Endothelial cell of umbilical vein (primary cell): ENCODE data around the gene ARHGDIB.

Experiments used
- CTCF ChIP-seq, 2 donors: IDR thresholded peaks; 1 replicate in 1 of 2; 2 replicates in 1 of 2; pipeline ENCODE4 v1.5.1; 2011; ENCODE audit warnings: low read length in 2 of 2, mild to moderate bottlenecking in 2 of 2, moderate library complexity in 2 of 2, control low read depth in 1 of 2, inconsistent platforms in 1 of 2, low read depth in 1 of 2; ENCODE audit not compliant: insufficient read depth in 1 of 2; ENCODE audit errors: extremely low read depth in 1 of 2
- EZH2 ChIP-seq: IDR thresholded peaks from 2 replicates; pipeline ENCODE4 v1.6.1; 2012; ENCODE audit warnings: borderline replicate concordance, low read depth, mild to moderate bottlenecking, moderate library complexity, low read length, inconsistent platforms; ENCODE audit not compliant: severe bottlenecking
- FOS ChIP-seq: IDR thresholded peaks from 2 replicates; pipeline ENCODE4 v1.6.1; 2011; ENCODE audit warnings: mild to moderate bottlenecking, low read length, moderate library complexity, borderline replicate concordance; ENCODE audit not compliant: insufficient read depth
- GATA2 ChIP-seq: IDR thresholded peaks from 2 replicates; pipeline ENCODE4 v1.7.0; 2011; ENCODE audit warnings: low read depth, mild to moderate bottlenecking, moderate library complexity, mixed read lengths, low read length; ENCODE audit not compliant: insufficient read length, insufficient read depth
- JUN ChIP-seq: IDR thresholded peaks from 2 replicates; pipeline ENCODE4 v1.6.1; 2011; ENCODE audit warnings: borderline replicate concordance, low read depth; ENCODE audit not compliant: insufficient read length, insufficient read depth
- MAX ChIP-seq: IDR thresholded peaks from 2 replicates; pipeline ENCODE4 v1.6.1; 2011; ENCODE audit not compliant: insufficient read depth, insufficient read length
- MYC ChIP-seq: IDR thresholded peaks from one replicate; pipeline ENCODE4 v1.6.1; 2011; ENCODE audit warnings: mild to moderate bottlenecking, low read depth, low read length
- POLR2A ChIP-seq: IDR thresholded peaks from 2 replicates; pipeline ENCODE4 v1.6.1; 2012; ENCODE audit warnings: low read depth, mild to moderate bottlenecking, control low read depth, low read length
- POLR2AphosphoS5 ChIP-seq: IDR thresholded peaks from 2 replicates; pipeline ENCODE4 v1.6.1; 2012; ENCODE audit warnings: low read depth, mild to moderate bottlenecking, control low read depth, low read length, moderate library complexity; ENCODE audit not compliant: insufficient read depth

GRCh38 chr12:14991069-14991468 is 29.7 kb upstream of the ARHGDIB start:
- TF ChIP-seq CTCF (IDR thresholded peaks at IDR 0.05; ENCODE audit: extremely low read depth in 1 of 2, insufficient read depth in 1 of 2, low read depth in 1 of 2, low read length in 2 of 2) (no peak), POLR2A (no peak), POLR2AphosphoS5 (no peak), EZH2 (no peak), MYC (no peak), MAX (no peak), FOS (no peak), JUN (no peak), GATA2 (no peak)
